Activated CD8-positive, alpha-beta memory T cell treated with anti-CD3 and anti-CD28 coated beads for 1 hour (primary cell): ENCODE results near the gene C16orf96.
"Not testable (repeated sequence)": the region's sequence is repeated elsewhere in the genome, so short reads cannot be mapped to it uniquely, and the experiment has no call there.

Source experiments
- DNase-seq, 2 donors: peaks; one replicate each; pipeline ENCODE4 v3.0.0-alpha.2; 2020; ENCODE audit warnings: low read depth in 1 of 2; ENCODE audit errors: extremely low read depth in 1 of 2

C16orf96 gene

DNA sequence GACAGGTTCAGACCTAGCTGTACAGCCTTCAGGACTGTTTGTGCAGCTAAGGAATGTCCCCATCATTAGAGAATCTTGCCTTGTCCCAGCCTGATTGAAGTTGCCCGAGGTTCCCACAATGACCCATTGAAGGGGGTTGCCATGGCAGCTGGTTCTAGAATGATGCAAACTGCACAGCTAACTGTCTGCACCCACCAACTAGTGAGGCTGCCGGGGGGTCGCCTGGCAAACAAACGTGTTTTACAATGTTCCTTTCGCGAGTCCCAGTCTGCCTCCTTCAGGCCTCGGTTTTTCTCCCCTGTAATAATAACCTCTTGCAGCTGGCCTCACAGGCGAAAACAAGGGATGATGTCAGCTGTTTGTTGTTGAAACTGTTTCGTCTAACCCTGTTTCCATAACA is 5.5 kb downstream of the C16orf96 start:
- no peak for DNase-seq

DNA sequence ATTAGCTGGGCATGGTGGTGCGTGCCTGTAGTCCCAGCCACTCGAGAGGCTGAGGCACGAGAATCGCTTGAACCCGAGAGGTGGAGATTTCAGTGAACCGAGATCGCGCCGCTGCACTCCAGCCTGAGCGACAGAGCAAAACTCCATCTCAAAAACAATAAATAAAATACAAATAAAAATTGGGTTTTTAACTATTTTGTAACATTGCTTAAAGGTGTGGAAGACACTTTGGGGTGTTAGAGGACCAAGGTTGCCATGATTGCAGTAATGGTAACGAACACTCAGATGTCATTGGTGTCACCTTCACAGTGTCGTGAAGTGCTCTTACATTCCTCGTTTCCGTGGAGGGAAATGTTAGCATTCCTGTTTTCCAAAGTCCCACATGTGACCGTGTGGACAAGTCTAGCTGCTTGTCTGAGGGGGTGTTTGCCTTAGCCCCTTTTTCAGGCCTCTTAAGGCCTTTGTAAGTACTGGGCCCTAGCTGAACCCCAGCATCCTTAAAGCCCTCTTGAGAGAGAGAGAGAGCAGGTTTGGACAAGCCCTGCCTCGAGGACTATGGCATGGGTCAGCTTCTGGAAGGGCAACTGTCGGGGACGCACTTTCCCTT is 8.6 kb downstream of the C16orf96 start:
- DNase-seq = no peak

DNA sequence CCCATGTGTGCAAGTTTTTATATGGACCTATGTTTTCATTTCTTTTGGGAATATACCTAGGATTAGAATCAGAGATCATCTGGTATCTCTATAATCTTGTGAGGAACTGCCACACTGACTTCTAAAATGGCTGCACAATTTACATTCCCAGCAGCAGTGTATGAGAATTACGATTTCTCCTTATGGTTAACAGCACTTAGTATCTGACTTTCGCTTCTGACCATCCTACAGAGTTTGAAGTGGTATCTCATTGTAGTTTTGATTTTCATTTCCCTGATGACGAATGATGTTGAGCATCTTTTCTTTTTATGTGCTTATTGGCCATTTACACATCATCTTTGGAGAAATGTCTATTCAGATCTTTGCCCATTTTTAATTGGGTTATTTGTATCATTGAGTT is 10.0 kb downstream of the C16orf96 start:
- no peak for DNase-seq

DNA sequence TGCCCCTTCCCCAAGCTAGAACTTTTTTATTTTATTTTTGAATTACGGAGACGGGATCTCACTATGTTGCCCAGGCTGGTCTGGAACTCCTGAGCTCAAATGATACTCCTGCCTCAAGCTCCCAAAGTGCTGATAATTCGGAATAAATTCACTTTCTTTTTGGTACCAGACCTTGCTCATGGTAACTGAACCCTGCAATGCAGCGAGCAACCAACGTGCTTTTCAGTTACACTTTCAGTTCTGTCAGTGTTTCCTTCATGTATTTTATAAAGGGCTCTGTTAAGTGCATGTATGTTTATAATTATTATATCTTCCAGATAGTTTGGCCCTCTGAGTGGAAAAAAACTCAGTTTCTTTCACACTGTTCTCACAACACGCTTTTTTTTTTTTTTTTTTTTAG is 13.9 kb downstream of the C16orf96 start:
- no peak for DNase-seq

DNA sequence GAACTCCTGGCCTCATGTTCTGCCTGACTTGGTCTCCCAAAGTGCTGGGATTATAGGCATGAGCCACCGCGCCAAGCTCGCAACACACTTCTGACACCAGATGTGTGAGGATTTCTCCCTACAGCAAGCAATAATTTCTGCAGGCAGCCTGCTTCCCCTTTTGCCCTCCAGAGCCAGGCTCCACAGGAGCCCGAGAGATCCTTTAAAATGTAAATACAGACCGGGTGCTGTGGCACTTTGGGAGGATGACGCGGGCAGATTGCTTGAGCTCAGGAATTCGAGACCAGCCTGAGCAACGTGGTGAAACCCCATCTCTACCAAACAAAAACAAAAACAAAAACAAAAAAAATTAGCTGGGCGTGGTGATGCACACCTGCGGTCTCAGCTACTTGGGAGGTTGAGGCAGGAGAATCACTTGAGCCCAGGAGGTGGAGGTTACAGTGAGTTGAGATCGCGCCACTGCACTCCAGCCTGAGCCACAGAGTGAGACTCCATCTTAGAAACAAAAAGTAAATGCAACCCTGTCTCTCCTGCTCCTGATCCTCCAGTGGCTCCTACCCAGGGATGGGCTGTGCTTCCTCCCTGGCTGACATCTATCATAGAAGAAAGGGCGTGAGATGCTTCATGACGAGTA is 14.7 kb downstream of the C16orf96 start:
- DNase-seq = no peak

DNA sequence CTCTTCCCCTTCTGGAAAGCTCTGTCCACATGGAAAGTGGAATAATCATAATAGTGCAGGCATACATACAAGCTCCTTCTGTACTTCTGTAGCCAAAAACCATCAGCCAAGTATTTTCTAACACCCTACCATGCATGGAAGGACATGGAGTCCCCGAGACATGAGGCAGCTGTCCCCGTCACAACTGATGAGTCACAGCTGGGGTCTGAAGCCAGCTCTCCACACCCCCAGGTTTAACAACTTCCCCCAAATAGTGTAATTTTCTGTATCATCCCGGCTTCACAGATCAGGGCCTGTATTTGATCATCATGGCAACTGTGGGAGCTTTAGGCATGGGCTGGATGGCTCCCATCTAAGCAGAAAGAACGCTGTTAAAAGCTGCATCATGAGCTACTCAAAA is 16.6 kb downstream of the C16orf96 start:
- DNase-seq = no peak

DNA sequence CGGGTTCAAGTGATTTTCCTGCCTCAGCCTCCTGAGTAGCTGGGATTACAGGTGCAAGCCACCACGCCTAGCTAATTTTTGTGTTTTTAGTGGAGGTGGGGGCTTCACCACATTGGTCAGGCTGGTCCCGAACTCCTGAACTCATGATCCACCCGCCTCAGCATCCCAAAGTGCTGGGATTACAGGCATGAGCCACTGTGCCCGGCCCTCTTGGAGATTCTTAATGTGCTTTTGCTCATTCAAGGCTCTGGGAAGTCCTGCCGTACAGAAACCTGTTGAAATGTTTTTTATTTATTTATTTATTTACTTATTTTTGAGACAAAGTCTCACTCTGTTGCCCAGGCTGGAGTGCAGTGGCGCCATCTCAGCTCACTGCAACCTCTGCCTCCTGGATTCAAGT is 17.8 kb downstream of the C16orf96 start:
- DNase-seq = not testable (repeated sequence)

DNA sequence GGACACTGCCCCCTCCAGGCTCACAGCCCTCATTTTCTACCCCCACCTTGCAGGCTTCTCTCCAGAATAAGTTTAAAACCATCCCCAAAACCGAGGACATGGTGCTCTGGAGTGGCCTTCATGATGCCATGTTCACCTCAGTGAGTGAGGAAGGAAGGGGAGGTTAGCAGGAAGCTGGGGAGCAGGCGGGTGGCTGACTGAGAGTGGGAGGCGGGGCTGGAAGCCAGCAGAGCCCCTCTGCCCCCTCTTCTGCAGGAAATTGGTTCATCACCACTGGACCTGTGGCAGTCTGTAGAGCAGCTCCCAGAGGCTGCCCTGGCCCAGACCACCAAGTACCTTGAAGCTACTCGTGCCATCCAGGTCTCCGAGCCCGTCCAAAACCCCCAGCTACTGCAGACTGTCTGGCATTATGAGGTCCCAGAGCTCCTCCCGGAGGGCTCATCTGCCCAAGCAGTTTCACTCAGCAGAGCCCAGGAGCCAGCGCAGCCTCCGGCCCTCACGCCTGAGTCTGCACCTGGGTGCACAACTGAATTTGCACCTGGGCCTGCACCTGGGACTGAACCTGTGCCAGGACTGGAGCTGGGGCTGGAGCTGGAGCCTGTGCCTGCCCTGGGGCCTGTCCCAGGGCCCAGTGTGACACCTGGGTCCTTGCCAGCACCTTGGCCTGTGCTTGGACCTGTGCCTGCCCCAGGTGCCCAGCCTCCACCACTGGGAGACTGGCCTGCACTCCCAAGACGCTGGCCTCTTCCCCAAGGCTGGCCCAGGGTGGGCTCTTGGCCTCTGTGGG is 19.0 kb downstream of the C16orf96 start:
- no peak for DNase-seq

DNA sequence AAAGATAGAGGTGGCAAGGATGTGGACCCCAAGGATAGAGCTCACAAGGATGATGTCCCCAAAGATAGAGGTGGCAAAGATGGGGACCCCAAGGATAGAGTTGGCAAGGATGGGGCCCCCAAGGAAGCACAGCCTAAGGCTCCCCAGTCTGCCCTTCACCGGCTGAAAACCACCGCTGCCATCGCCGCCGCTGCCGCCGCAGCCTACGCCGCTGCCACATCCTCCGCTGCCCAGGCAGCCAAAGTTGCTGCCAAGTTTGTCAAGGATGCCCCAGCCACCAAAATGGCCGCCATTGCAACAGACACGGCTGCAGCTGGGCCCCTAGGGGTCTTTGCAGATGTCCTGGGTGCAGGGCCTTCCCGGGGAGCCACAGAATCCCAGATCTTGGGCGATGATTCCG is 19.9 kb downstream of the C16orf96 start:
- DNase-seq = no peak

DNA sequence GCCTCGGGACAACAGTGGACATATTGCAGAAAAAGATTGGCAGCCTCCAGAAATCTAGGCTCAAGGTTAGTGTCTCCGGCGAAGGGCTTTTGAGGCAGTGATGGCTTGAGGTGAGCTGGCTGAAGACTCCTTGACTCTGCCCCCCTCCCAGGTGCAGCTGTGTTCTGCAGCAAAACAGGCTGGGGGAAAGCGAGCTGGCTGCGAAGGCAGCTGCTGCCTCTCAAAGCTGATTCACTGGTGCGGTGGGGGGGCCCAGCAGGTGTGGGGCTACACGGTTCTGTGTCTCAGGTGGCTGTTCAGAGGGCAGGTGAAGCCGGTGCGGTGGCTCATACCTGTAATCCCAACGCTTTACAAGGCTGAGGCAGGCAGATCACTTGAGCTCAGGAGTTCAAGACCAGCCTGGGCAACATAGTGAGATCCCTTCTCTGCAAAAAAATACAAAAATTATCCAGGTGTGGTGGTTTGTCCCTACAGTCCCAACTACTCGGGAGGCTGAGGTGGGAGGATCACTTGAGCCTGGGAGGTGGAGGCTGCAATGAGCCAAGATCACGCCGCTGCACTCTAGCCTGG is 22.9 kb downstream of the C16orf96 start:
- DNase-seq = no peak

DNA sequence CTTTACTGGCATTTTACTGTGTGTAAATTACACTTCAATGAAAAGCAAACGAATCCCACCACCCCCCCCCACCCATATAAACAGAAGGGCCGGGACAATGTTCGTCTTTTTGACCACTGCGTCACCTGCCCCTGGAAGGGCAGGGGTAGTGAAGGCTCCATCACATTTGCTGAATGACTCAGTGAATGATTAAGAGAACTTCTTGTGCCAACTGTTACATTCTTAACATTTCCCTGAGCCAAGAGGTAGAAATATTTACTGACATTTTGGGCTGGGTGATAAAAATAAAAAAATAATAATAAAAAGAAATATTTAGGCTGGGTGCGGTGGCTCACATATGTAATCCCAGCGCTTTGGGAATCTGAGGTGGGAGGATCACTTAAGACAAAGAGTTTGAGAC is 24.1 kb downstream of the C16orf96 start:
- DNase-seq = no peak

DNA sequence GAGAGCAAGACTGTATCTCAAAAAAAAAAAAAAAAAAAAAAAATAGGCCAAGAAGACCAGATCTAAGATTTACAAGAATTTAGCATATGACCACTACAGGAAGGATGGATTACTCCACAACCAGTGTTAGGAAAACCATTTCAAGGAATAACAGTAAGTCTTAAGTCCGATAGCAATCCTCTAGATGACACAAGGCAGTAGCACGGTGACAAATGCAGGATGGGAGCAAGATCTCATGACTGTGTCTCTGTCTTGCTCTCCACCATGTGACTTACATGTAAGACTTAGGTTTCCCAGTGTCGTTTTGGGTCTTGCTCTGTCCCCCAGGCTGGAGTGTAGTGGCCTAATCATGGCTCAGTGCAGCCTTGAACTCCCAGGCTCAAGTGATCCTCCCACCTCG is 27.8 kb downstream of the C16orf96 start:
- DNase-seq = no peak

DNA sequence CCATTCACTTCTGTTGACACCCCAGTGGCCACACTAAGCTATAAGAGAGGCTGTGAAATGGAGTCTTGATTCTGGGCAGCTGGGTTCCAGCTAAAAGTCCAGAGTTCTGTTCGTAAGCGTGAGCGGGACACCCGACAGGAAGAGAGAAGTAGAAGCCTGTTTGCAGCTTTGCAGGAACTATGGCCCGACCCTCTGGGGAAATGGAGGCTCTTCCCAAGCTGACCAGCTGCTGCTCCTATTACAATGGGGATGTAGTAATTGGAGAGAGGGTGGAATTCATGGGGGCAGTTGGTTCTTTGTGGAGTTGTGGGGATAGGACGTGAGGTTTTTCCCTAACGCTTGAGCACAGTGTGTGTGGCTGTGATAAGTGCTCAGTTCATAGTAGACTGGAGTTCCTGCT is 30.2 kb downstream of the C16orf96 start:
- no peak for DNase-seq

DNA sequence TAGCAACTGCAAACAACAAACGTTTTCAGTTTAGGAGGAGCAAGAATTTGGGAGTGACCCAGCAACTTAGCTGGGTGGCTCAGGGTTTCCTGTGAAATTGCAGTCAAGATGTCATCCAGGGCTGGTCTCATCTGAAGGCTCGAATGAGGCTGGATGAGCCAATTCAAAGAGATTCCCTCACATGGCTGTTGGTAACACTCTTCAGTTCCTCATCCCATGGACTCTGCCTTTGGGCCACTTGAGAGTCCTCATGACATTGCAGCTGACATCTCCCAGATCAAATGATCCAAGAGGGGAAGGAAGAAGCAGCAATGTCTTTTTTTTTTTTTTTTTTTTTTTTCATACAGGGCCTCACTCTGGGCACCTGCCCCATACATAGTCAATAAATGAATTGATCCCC is 32.2 kb downstream of the C16orf96 start:
- DNase-seq = no peak

DNA sequence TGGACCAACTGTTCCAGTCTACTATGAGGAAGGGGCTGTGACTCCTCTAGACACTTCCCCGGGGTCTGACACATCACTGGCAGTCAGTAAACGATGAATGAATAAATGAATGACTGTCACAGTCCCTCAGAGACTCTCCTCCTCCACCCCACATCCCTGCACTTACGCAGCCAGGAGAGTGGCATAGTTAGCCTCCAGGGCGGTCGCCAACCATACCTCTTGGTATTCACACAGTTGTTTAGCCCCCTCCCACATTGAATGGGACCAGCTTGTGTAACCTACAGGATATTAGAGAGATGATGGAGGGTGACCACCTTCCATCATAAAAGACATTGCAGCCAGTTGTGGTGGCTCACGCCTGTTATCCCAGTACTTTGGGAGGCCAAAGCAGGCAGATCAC is 32.8 kb downstream of the C16orf96 start:
- DNase-seq = no peak

DNA sequence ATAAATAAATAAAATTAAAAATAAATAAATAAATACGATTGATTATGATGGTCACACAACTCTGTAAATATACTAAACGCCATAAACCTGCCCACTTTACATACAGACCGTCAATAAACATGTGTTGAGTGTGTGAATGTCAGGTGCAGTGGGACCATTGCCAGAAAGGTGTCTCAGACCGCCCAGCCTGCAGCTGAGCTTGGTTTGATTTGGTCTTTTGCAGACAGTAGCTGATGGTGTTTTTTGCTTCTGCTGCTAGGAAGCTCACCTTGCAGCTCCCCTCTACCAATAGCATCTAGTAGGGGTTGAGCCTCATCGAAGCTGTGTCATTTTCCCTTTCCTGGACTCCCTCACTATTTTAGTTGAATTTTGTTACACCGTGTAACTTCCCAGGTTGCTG is 35.1 kb downstream of the C16orf96 start:
- DNase-seq = no peak

DNA sequence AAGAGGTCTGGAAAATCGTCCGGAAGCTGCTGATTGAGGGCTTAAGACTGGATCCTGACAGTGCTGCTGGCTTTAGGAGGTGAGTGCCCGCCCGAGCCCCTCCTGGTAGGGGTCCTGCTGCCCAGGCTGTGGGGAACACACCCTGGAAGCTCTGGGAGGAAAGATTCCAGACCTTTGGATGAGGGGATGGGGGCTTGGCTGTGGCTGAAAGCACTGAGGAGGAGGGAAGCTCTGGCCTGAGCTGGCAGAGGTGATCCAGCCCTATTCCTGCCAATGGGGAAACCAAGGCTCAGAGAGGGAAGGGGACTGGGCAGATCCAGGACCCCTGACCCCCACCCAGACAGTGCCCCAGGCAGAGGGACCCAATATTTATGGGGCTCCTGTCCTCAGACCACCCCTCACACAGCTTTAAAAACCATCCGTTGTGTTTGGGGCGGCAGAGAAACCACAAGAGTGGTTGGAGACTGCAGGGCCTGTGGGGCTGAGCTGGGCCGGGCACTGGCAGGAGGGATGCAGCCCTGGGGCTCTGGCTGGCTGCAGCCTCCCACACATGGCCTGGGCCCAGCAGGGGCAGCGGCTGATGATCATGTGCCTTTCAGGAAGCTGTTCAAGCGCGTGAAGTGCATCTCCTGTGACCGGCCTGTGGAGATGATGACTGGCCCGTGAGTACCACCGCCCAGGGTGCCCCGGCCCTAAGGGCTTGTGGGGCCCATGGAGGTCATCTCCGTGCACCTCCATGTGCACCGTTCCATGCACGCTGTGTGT is 35.7 kb downstream of the C16orf96 start:
- DNase-seq = no peak

DNA sequence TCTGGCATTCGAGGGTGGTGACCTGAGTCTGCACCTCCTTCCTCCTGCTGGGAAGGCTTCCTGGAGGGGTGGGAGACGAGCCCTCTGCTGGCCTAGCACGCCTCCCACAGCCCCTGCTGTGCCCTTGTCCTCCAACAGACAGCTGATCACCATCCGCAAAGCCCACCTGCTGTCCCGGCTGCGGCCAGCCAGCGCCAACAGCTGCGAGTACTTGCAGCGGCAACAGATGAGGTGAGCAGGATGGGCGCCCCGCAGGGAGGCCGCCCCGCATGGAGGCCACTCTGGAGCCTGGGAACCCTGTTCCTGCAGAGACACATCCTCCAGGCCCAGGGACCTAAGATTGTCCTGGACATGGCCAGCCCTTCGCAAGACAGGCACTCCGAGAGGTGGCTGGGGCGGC is 36.9 kb downstream of the C16orf96 start:
- no peak for DNase-seq

DNA sequence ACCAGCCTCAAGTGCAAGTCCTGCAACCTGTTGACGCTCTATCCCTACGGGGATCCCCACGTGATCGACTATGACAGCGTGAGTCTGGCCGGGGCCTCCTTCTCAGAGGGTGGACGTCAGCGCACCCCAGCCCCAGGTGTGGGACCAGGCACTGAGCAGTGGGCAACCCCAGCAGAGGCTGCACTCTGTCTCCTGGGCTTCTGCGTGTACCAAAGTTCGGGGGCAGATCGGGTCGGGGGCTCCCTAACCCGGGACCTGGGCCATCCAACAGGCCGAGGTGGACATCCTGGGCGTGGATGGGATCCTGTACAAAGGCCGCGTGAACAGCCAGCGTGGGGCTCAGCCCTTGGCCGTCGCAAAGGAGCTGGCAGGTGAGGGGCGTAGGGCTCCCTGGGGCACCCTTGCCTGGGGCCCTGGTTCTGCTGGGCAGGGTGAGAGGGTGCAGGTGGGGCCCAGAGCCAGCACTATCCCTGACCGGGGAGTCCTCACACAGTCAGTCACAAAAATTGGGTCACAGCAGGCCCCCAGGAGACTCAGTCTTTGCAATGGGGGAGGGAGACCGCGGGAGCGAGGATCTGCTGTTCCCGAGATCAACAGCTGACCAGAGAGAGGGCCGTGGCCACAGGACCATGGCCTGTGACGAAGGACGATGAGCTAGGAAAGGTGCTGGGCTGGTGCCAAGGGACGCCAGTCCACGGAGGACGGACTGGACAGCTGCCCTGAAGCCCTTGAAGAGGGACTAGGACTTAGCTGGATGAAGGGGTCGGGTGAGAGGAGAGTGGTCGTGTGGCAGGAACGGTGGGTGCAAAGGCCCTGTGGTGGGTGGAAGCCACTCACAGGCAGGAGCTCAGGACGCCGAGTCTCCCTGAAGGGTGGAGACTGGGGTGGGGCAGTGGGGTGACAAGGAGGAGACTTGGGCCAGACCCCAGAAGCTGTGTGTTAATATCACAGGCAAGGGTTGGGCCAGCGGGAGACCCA is 38.6 kb downstream of the C16orf96 start:
- DNase-seq = no peak

DNA sequence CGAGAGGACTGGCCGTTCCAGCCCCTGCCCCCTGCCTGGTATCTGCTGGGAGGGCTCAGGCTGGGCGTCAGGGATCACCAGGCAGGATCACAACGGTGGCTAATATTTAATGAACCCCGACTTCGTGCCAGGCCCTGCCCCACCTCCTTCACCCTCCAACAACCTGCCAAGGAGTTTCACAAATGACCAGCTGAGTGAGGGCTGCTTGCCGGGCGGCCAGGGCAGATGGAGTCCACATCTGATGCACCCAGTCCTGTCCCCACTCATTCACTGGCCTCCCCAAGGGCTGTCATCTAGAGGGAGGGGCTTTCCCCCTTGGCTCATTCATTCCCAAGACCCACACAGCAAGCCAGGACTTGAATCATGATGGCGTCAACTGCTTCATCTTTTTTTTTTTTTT is 41.0 kb downstream of the C16orf96 start:
- DNase-seq = no peak
